ENCODE results near the gene RINL.
A peak's percentile ranks its signal among the peaks of the same experiment; 100 is the strongest.
"Not testable (repeated sequence)": the region's sequence is repeated elsewhere in the genome, so short reads cannot be mapped to it uniquely, and the experiment has no call there.

RINL gene

DNA sequence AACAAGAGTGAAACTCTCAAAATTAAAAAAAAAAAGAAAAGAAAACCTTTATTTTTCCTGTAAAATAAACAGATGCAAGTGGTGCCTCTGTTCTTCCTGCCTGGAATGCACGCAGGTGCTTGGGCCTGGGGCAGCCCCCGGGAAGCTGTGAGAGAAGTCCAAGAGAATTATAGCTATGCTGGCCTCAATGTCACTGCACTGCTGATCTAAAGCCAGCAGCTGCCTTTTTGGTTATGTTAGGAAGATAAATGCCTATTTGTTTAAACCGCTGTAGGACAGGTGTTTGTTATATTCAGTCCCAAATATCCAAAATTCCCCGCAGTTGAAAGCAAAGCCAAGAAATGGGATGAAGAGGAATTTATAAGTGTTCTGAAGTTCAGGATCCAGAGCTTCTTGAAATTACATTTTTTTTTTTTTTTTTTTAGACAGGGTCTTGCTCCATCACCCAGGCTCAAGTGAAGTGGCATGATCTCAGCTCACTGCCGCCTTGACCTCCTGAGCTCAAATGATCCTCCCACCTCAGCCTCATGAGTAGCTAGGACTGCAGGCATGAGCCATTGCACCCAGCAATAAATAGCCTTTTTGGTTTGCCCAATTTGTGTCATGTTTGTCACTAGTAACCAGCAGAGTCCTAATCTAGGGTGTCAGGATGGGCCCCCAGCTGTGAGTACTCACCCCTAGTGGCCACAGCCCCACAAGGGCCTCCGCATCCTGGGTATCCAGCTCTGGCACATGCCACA lies 2.2 kb downstream of the RINL start:
- H3K4me3 ChIP-seq (replicated peaks in 1 of 2; ENCODE audit: low read depth in 2 of 2, low read length in 2 of 2) = no peak overlapping the region
- no peak for DNase-seq (ENCODE audit: low read depth in 2 of 2)
- no peak for TF ChIP-seq CTCF (IDR thresholded peaks at IDR 0.05; ENCODE audit: low read depth, low read length)

GRCh38 chr19:38873400-38873799 lies 4.7 kb downstream of the RINL start:
- not testable (repeated sequence) for H3K4me3 ChIP-seq (replicated peaks in 1 of 2; ENCODE audit: low read depth in 2 of 2, low read length in 2 of 2); DNase-seq (ENCODE audit: low read depth in 2 of 2)

GRCh38 chr19:38870612-38871011 lies 7.5 kb downstream of the RINL start:
- no peak for TF ChIP-seq CTCF (IDR thresholded peaks at IDR 0.05; ENCODE audit: low read depth, low read length)
- no peak for DNase-seq (ENCODE audit: low read depth in 2 of 2)
- no peak overlapping the region for H3K4me3 ChIP-seq (replicated peaks in 1 of 2; ENCODE audit: low read depth in 2 of 2, low read length in 2 of 2)

DNA sequence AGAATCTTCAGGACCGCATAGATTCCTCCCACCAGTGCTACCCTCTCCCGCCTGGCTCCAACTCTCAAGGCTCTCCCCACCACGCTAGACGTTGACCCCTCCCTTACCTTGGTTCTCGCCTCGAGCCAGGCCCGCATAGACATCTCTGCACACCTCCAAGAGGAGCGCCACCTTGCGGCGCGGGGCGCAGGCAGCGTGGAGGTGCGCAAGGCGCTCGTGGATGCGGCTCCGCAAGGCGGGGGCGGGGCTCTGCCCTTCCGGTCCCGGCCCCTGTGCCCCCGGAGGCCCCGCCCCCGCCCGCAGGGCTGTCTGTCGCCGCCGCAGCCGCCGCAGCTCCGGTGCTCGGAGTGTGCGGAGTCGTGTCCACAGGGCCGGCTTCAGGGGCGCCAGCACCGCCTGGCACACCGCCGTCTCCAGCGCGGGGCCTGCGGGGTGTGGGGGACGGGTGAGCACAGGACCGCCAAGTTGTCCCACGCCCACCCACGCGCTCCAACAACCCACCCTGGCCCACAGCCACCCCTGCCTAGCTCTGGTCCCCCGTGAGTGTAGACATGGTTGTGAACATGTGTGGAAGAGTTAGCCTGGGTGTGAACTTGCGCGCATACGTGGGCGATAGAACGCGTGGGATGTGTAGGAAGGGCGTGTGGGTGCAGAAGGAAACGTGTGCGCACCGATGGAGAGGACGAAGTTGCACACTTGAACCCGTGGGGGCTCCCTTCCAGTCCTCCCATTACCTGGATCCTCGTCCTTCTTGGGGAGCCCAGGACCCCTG lies 8.1 kb downstream of the RINL start:
- TF ChIP-seq CTCF (IDR thresholded peaks at IDR 0.05; ENCODE audit: low read depth, low read length) = peak; percentile 71
- H3K4me3 ChIP-seq (replicated peaks in 1 of 2; ENCODE audit: low read depth in 2 of 2, low read length in 2 of 2) = peak overlapping the region; percentile 43

DNA sequence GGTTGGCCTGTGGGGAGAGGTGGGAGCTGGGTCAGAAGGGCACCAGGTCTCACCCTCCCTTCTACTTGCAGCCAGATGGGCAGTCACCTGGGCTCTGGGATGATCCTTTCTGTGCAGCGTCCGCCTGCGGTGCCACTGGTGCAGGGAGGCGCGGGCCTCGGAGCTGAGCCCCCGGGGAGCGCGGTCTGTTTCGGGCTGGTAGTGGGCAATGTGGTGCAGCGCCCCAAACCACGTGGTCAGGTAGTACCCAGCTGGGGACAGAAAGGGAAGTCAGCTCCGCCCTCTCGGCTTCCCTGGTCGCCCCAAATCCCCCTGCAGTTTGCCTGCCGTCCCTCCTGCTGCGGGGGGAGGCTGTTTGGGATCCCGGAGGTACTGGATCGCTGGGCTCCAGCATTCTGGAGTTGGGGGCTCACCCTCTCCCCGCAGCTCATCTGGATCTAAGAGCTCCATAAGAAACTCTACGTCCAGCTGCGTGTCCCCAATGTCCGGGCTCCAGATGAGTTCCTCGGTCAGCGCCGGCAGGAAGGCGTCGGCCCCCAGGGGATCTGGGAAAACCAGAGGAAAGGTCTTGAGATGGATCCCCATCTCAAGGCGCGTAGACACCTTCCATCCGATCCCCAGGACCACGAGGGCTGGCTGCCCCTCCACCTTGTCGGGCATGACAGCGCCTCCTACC lies 8.8 kb downstream of the RINL start:
- peak in 1 of 2 donors; percentile 5 for DNase-seq (ENCODE audit: low read depth in 2 of 2)
- TF ChIP-seq CTCF (IDR thresholded peaks at IDR 0.05; ENCODE audit: low read depth, low read length) = no peak
- H3K4me3 ChIP-seq (replicated peaks in 1 of 2; ENCODE audit: low read depth in 2 of 2, low read length in 2 of 2) = peak overlapping the region; percentile 43

More for the DNA sequence above, 8.1 kb downstream of the RINL start:
- DNase-seq (ENCODE audit: low read depth in 2 of 2) = peak; percentile 50 to 68

- H3K4me3 ChIP-seq (replicated peaks in 1 of 2; ENCODE audit: low read depth in 2 of 2, low read length in 2 of 2) = no peak overlapping the region
- TF ChIP-seq CTCF (IDR thresholded peaks at IDR 0.05; ENCODE audit: low read depth, low read length) = no peak
- no peak for DNase-seq (ENCODE audit: low read depth in 2 of 2)
Observed at GRCh38 chr19:38868551-38868950, 9.5 kb downstream of the RINL start.
